AML-193 (cell line): ENCODE measurements around the gene SIPA1L3.
"Not testable (repeated sequence)": the region's sequence is repeated elsewhere in the genome, so short reads cannot be mapped to it uniquely, and the experiment has no call there.

Source experiments
- DNase-seq, 2 experiments: peaks; one replicate each; lab custom pipeline; 2025; lab: John Stamatoyannopoulos, UW

SIPA1L3 gene, protein sequence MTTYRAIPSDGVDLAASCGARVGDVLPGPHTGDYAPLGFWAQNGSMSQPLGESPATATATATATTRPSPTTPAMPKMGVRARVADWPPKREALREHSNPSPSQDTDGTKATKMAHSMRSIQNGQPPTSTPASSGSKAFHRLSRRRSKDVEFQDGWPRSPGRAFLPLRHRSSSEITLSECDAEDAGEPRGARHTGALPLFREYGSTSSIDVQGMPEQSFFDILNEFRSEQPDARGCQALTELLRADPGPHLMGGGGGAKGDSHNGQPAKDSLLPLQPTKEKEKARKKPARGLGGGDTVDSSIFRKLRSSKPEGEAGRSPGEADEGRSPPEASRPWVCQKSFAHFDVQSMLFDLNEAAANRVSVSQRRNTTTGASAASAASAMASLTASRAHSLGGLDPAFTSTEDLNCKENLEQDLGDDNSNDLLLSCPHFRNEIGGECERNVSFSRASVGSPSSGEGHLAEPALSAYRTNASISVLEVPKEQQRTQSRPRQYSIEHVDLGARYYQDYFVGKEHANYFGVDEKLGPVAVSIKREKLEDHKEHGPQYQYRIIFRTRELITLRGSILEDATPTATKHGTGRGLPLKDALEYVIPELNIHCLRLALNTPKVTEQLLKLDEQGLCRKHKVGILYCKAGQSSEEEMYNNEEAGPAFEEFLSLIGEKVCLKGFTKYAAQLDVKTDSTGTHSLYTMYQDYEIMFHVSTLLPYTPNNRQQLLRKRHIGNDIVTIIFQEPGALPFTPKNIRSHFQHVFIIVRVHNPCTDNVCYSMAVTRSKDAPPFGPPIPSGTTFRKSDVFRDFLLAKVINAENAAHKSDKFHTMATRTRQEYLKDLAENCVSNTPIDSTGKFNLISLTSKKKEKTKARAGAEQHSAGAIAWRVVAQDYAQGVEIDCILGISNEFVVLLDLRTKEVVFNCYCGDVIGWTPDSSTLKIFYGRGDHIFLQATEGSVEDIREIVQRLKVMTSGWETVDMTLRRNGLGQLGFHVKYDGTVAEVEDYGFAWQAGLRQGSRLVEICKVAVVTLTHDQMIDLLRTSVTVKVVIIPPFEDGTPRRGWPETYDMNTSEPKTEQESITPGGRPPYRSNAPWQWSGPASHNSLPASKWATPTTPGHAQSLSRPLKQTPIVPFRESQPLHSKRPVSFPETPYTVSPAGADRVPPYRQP (N-terminal part only)

DNA sequence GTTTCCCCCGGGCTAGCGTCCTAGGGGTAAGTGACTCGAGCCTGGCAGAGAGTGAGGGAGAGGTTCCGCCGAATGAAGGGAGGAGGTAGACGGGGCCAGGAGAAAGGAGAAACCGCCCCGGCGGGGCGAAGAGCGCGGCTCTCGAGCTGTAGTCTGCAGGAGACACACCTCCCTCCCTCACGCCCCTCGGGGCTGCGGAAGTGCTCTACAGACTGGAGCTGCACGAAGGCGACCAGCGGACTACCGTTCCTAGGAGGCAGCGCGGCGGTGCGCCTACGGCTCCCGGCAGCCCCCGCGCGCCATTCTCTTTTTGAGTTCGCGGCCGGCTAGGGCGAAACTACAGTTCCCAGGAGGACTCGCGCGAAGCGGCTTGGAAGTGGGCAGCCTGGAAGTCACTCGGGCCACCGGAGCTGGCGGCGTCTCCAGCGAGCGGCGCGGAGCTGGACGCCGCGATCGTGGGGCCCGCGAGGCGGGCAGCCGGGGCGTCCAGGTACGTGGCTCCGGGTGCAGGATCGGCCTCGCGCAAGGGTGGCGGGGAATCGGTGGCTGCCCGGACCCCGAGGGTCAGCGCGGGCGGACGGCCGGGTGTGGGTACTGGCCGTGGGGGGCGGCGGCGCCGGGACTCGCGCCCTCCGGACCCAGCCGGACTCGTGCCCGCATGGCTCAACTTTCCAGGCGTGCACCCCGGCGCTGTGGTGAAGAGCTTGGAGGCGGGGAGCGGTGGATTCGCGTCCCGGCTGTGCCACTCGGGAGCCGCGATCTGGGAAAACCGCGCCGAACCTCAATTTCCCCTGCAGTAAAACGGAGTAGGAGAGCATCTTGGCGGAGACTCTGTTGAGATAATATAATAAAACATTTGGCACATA lies at the start of gene SIPA1L3:
SIPA1L3 (plus strand) TSS at position 340 of the 866 bp plus-strand sequence. CDS start 174,358 bp downstream, outside the sequence.
- peak; percentile 91 to 94 for DNase-seq

DNA sequence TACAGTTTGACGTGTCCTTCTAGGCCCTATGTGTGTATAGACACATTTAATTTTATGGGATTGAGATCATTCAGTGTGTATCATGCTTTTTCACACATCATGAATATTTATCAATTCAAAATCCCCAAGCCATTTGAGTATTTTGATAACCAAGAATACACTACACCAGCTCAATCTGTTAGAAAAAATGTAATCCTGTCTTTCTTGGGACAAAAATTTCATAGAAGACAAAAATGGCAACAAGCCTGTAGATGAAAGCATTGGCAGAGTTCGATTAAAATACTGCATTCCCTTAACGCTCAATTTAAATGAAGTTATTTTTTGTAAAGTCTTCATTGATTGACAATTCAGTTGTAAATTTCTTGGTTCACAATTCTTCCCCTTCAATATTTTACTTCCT lies 42.5 kb upstream of the SIPA1L3 start:
- no peak for DNase-seq

DNA sequence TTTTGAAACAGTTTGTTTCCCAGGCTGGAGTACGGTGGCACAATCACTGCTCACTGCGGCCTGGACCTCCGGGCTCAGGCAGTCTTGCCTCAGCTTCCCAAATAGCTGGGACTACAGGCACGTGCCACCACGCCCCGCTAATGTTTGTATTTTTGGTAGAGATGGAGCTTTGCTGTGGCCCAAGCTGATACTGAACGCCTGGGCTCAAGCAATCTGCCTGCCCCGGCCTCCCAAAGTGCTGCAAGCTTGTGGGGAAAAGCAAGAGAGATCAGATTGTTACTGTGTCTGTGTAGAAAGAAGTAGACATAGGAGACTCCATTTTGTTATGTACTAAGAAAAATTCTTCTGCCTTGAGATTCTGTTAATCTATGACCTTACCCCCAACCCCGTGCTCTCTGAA lies 41.1 kb upstream of the SIPA1L3 start:
- DNase-seq = not testable (repeated sequence)

- no peak for DNase-seq
Measured at GRCh38 chr19:37867831-37868230, 39.2 kb upstream of the SIPA1L3 start.

DNA sequence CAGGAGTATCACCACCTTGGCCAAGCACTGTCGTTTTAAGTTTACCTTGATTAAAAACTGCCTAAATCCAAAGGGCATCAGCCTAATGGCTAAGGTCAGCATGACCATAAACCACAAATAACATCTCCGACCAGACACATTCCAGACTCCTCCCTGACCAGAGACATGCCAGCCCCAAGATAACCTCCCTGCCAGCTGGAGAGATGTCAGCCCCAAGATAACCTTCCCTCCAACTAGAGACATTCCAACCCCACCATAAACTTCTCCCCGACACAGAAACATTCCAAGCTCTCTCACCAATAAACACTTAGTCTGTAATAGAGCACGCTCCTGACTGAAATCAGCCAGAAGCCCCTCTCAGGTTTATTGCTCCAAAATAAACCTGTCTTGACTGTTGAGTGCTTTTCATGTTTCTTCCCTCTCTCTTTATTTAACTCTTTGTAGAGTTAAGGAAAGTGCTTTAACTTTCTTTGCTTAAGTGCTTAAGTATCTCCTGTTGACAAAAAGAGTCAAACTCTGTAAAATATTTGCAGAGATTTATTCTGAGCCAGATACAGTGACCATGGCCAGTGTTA lies 37.2 kb upstream of the SIPA1L3 start:
- DNase-seq = no peak

DNA sequence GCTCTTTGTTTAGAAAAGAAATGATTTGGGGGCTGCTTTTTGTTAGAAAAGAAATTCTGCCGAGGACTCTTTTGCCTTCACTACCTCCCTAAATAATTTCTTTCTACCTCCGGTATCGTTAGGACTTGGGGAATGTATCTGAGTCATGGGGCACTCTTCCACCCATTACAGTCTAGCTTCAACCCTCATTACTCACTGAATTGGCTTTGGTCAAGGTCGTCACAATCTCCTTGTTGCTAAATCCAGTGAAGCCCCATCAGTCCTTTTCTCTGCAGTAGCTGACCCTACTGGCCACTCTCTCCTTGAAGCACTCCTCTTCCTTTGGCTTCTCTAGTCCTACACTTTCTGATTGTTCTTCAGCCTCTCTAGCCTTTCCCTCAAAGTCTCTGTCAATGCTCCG lies 34.6 kb upstream of the SIPA1L3 start:
- no peak for DNase-seq

- DNase-seq = no peak
Measured at GRCh38 chr19:37874784-37875183, 32.2 kb upstream of the SIPA1L3 start.

- no peak for DNase-seq
Measured at GRCh38 chr19:37876032-37876431, 31.0 kb upstream of the SIPA1L3 start.

GRCh38 chr19:37877147-37877546 lies 29.9 kb upstream of the SIPA1L3 start:
- no peak for DNase-seq

GRCh38 chr19:37885392-37885791 lies 21.6 kb upstream of the SIPA1L3 start:
- DNase-seq = no peak

- no peak for DNase-seq
Measured at GRCh38 chr19:37886571-37886970, 20.4 kb upstream of the SIPA1L3 start.

- DNase-seq = no peak
Measured at GRCh38 chr19:37893845-37894575, 13.0 kb upstream of the SIPA1L3 start.

DNA sequence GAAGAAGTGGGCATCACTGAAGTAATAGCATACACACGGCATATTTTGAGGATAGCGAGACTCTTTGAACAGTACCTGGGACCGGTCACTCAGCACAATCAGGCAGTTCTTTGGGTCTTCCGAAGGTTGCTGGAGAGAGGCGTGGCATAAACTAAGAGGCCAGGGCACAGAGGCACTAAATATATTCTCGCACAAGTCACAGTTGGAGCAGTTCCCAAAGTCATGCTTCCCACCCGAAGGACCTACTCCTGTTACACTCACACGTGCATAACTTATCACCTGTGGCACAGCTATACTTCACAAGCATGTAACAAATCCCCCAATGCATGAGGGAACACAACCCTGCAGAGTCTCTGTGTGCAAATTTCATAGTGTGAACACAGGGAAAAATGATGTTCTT lies 10.8 kb upstream of the SIPA1L3 start:
- DNase-seq = no peak

GRCh38 chr19:37899453-37899852 lies 7.6 kb upstream of the SIPA1L3 start:
- DNase-seq = no peak

GRCh38 chr19:37899966-37900365 lies 7.0 kb upstream of the SIPA1L3 start:
- no peak for DNase-seq

DNA sequence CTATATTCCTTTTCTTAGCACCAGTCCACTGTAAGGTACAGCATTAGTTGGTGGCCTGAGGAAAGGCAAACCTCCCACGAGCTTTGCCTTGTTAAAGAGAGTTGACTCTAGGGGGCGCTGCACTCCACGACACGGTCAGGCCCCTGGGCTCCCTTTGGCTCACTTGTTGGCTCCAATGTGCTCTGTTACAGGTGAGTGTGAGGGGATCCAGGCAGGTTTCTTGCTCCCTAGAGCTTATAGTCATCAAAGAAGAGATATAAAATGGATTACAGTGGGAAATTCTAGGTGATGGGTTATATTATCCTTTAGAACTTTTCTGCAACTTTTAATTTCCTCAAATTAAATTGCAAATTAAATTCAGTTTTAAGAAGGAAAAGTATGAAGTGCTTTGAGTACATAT lies 4.3 kb upstream of the SIPA1L3 start:
- peak; percentile 55 to 56 for DNase-seq

DNA sequence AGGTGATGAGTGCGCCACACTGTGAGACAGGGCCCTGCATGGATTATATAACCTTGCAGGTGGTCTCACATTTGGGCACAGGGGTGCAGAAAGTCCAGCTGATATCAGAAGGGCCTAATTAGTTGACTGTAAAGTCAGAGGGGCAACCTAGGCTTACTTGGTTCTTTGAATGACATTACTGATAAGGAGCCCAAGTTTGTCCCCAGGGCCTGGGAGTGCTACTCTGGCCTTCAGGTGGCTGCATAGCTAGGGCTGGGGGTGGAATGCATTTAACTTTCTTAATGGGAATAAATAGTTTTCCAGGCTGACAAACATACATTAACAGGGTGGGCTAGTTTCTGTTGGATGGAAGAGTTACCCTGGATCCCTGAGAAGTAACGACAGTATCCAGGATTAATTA lies 3.9 kb upstream of the SIPA1L3 start:
- DNase-seq = no peak

DNA sequence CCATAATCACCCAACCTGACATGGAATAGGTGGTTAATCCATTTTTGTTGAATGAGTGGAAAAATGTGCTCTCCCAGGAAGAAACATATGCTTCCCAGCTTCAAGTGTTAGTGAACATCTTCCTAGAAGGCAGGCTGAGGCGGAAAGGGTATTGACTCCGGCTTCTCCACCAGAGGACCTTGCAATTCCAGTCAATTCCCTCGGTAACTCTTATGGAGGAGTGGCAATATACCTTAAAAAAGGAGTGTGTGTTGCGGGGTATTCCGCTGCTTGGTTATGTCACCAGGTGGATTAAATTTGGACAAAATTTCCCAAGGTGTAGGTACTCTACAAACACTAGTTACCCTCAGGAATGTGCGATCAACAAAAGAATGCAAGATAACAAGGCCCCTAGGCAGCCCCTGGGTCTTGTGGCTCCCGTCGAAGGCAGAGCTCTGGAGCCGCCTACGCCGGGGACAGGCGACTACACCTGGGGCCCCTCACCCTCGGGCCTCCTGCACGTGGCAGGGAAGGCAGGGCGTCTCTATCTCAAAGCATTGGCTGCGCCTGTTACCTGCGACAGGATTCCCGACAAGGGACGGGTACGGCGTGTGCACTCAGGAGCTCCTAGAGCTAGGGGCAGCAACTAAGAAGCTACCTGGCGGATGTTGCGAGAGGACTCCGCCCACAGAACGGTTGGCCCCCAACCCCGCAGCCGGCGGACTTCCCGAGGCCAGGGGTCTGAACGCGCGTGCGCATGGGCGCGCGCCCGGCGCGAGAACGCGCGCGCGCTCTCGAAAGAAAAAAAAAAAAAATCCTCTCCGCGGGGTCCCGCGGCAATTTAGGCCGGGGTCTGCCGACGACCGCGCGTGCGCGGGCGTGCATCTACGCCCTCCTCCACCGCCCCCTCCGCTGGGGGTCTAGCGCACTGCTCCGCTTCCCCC lies 801 bp upstream of the SIPA1L3 start, which contains the start of gene WDR87:
WDR87 (minus strand) TSS at position 649 of the 923 bp plus-strand sequence. CDS start 8,355 bp downstream, outside the sequence.
- DNase-seq = no peak
